Measurements from ENCODE around the gene GMFB. TPM values are rescaled to one million over a fixed set of nuclear protein-coding genes. Genes with fewer than 3 reads are reported as not detected.

GMFB gene
- total RNA-seq, 2 donors from 2014 or later, result 22.9 to 47.1 TPM

GRCh38 chr14:54481695-54482094 lies 7.1 kb downstream of the GMFB start:
- Histone ChIP-seq H3K27ac (no peak overlapping the region), H3K27me3 (replicated peaks; ENCODE audit: insufficient read depth) (no peaks in the 10 kb centered on the region), H3K4me1 (ENCODE audit: control insufficient read depth in 1 of 2, low read depth in 2 of 2) (peaks cover 1 to 13% of the 10 kb centered on the region in 2 donors), H3K4me3 (no peak overlapping the region), H3K36me3 (peaks cover 9% of the 10 kb centered on the region), H3K9me3 (no peaks in the 10 kb centered on the region)
- DNase-seq (ENCODE audit: low spot score) (no peak), ATAC-seq (ENCODE audit: insufficient number of reproducible peaks, low FRiP score, low read depth) (no peak)
- TF ChIP-seq, protein P1, sequence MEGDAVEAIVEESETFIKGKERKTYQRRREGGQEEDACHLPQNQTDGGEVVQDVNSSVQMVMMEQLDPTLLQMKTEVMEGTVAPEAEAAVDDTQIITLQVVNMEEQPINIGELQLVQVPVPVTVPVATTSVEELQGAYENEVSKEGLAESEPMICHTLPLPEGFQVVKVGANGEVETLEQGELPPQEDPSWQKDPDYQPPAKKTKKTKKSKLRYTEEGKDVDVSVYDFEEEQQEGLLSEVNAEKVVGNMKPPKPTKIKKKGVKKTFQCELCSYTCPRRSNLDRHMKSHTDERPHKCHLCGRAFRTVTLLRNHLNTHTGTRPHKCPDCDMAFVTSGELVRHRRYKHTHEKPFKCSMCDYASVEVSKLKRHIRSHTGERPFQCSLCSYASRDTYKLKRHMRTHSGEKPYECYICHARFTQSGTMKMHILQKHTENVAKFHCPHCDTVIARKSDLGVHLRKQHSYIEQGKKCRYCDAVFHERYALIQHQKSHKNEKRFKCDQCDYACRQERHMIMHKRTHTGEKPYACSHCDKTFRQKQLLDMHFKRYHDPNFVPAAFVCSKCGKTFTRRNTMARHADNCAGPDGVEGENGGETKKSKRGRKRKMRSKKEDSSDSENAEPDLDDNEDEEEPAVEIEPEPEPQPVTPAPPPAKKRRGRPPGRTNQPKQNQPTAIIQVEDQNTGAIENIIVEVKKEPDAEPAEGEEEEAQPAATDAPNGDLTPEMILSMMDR (IDR thresholded peaks at IDR 0.05), result no peak

GRCh38 chr14:54480830-54481562 lies 7.8 kb downstream of the GMFB start:
- Histone ChIP-seq H3K27ac (no peak overlapping the region), H3K4me3 (no peak overlapping the region), H3K9me3 (no peaks in the 10 kb centered on the region), H3K4me1 (ENCODE audit: control insufficient read depth in 1 of 2, low read depth in 2 of 2) (peaks cover 0 to 7% of the 10 kb centered on the region in 2 donors), H3K36me3 (peaks cover 9% of the 10 kb centered on the region), H3K27me3 (replicated peaks; ENCODE audit: insufficient read depth) (no peaks in the 10 kb centered on the region)
- TF ChIP-seq, protein P1 (IDR thresholded peaks at IDR 0.05), result no peak
- DNase-seq (ENCODE audit: low spot score) (no peak), ATAC-seq (ENCODE audit: insufficient number of reproducible peaks, low FRiP score, low read depth) (no peak)

- no peaks in the 10 kb centered on the region for H3K9me3 ChIP-seq
- H3K36me3 ChIP-seq, result peaks cover 9% of the 10 kb centered on the region
- TF ChIP-seq, protein P1 (IDR thresholded peaks at IDR 0.05), result no peak
- peaks cover 0 to 13% of the 10 kb centered on the region in 2 donors for H3K4me1 ChIP-seq (ENCODE audit: control insufficient read depth in 1 of 2, low read depth in 2 of 2)
- no peak for ATAC-seq (ENCODE audit: insufficient number of reproducible peaks, low FRiP score, low read depth)
- no peak overlapping the region for H3K4me3 ChIP-seq
- H3K27ac ChIP-seq, result no peak overlapping the region
- no peaks in the 10 kb centered on the region for H3K27me3 ChIP-seq (replicated peaks; ENCODE audit: insufficient read depth)
- DNase-seq (ENCODE audit: low spot score), result no peak
These were observed 10.1 kb downstream of the GMFB start for GRCh38 chr14:54478636-54479215.

DNA sequence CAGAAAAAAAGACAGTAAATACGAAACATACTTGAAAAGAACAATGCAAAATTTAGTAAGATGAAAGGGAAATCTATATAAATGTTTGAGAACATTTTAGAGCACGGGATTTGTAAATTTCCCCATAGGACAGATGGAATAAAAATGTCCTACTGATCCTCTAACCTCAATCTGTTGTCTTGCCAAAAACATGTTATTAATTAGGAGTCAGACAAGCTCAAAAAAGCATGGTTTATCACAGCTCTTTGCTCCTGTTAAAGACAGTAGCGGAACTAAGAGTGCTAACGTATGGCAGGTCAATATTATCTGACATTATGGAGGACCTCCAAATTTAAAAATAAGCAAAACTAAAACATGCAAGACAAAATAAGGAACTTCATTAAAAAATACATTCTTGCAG lies 12.9 kb downstream of the GMFB start:
- H3K4me1 ChIP-seq (ENCODE audit: control insufficient read depth in 1 of 2, low read depth in 2 of 2), result peaks cover 0 to 20% of the 10 kb centered on the region in 2 donors
- DNase-seq (ENCODE audit: low spot score) (no peak), ATAC-seq (ENCODE audit: insufficient number of reproducible peaks, low FRiP score, low read depth) (no peak)
- TF ChIP-seq, protein P1 (IDR thresholded peaks at IDR 0.05), result no peak
- H3K27me3 ChIP-seq (replicated peaks; ENCODE audit: insufficient read depth), result no peaks in the 10 kb centered on the region
- H3K9me3 ChIP-seq, result no peaks in the 10 kb centered on the region
- H3K27ac ChIP-seq, result no peak overlapping the region
- peaks cover 4% of the 10 kb centered on the region for H3K36me3 ChIP-seq
- no peak overlapping the region for H3K4me3 ChIP-seq

GRCh38 chr14:54475187-54475899 lies 13.4 kb downstream of the GMFB start:
- no peak for ATAC-seq (ENCODE audit: insufficient number of reproducible peaks, low FRiP score, low read depth)
- Histone ChIP-seq H3K9me3 (no peaks in the 10 kb centered on the region), H3K36me3 (peaks cover 4% of the 10 kb centered on the region), H3K4me1 (ENCODE audit: control insufficient read depth in 1 of 2, low read depth in 2 of 2) (peaks cover 0 to 26% of the 10 kb centered on the region in 2 donors), H3K27me3 (replicated peaks; ENCODE audit: insufficient read depth) (no peaks in the 10 kb centered on the region), H3K27ac (no peak overlapping the region), H3K4me3 (no peak overlapping the region)
- TF ChIP-seq, protein P1 (IDR thresholded peaks at IDR 0.05), result no peak
- DNase-seq (ENCODE audit: low spot score), result no peak

All from thoracic aorta (tissue), 2 donors.